ENCODE results near the gene CGREF1.

CGREF1 gene

DNA sequence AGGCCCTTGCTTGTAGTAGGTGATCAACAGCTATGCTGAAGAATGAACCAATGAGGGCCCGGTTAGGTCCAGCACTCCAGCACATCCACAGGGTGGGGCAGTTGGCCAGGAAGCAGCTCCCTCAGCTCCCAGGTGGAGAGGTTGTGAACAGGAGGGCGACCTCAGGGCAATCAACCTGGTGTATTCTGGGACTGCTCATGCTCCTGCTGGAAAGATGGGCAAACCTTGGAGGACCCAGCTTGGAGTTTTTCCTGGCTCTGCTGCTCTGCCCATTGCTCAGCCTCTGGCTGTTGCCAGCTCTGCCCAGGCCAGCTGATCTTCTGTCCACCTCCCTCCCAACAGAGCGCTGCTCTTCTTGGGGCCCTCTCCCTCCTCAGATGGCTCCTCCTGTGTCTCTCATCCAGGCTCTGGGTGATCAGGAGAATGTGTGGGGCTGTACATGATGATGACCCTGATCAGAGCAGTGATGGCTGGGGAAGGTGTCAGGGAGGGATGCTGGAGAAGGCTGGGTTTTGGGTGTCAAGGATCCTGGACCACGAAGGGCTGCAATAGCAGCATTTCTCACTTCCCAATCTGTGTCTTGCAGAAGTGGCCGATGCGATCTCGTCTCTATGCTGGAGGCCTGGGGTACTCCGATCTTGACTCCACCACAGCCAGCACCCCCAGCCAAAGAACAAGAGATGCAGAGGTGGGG is 33.3 kb upstream of the CGREF1 start:
- Histone ChIP-seq H3K9me3 (ENCODE audit: control insufficient read depth, insufficient read depth, low read length) (no peaks in the 10 kb centered on the region), H3K79me2 (ENCODE audit: control insufficient read depth, low read length) (no peaks in the 10 kb centered on the region), H3F3A (ENCODE audit: control insufficient read depth, insufficient read depth) (no peaks in the 10 kb centered on the region), H3K4me2 (ENCODE audit: low read length) (no peak overlapping the region), H4K20me1 (ENCODE audit: control insufficient read depth, insufficient read depth, low read depth, low read length) (no peaks in the 10 kb centered on the region), H3K27me3 (ENCODE audit: control insufficient read depth, low read length) (no peaks in the 10 kb centered on the region), H3K36me3 (ENCODE audit: control insufficient read depth, low read length) (no peaks in the 10 kb centered on the region), H3K4me3 (ENCODE audit: low read length) (no peak overlapping the region), H3K4me1 (ENCODE audit: control insufficient read depth, low read length) (no peaks in the 10 kb centered on the region), H3K27ac (ENCODE audit: low read depth, low read length) (no peak overlapping the region), H3K9me2 (replicated peaks; ENCODE audit: control insufficient read depth, low read length) (no peaks in the 10 kb centered on the region)
- TF ChIP-seq, protein P1, sequence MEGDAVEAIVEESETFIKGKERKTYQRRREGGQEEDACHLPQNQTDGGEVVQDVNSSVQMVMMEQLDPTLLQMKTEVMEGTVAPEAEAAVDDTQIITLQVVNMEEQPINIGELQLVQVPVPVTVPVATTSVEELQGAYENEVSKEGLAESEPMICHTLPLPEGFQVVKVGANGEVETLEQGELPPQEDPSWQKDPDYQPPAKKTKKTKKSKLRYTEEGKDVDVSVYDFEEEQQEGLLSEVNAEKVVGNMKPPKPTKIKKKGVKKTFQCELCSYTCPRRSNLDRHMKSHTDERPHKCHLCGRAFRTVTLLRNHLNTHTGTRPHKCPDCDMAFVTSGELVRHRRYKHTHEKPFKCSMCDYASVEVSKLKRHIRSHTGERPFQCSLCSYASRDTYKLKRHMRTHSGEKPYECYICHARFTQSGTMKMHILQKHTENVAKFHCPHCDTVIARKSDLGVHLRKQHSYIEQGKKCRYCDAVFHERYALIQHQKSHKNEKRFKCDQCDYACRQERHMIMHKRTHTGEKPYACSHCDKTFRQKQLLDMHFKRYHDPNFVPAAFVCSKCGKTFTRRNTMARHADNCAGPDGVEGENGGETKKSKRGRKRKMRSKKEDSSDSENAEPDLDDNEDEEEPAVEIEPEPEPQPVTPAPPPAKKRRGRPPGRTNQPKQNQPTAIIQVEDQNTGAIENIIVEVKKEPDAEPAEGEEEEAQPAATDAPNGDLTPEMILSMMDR (IDR thresholded peaks at IDR 0.05; ENCODE audit: low read depth, low read length, poor library complexity, severe bottlenecking) = no peak
- no peak for TF ChIP-seq EZH2phosphoT487 (IDR thresholded peaks at IDR 0.05; ENCODE audit: borderline replicate concordance, low read length)

DNA sequence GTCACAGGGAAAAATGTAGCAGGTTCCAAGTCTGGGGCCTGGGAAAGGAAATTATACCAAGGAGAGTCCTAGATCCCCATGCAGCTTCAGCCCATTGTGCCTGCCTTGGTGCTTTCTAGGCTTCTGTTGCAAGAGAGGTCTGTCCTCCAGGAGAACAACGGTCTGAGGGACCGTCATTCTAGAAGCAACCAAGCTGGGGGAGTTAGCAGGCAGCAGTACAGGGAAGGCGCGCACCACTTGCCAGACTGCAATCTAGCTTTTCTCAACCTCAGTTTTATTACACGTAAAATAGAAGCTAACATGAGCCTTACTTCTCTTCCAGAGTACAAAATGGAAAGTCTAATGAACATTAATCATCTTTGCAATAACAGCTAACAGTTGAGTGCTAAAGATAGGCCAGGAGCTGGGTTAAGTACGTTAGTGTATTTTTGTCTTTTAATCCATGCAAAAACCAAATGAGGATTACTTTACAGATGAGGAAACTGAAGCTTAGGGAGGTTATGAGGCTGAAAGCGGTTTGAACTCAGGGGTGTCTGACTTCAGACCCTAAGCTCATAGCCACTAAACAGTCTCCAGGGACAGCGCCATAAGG is 31.8 kb upstream of the CGREF1 start:
- Histone ChIP-seq H3K4me3 (ENCODE audit: low read length) (no peak overlapping the region), H3K4me1 (ENCODE audit: control insufficient read depth, low read length) (no peaks in the 10 kb centered on the region), H3K9me3 (ENCODE audit: control insufficient read depth, insufficient read depth, low read length) (no peaks in the 10 kb centered on the region), H3K4me2 (ENCODE audit: low read length) (no peak overlapping the region), H3K79me2 (ENCODE audit: control insufficient read depth, low read length) (no peaks in the 10 kb centered on the region), H3F3A (ENCODE audit: control insufficient read depth, insufficient read depth) (no peaks in the 10 kb centered on the region), H3K9me2 (replicated peaks; ENCODE audit: control insufficient read depth, low read length) (no peaks in the 10 kb centered on the region), H3K36me3 (ENCODE audit: control insufficient read depth, low read length) (no peaks in the 10 kb centered on the region), H3K27me3 (ENCODE audit: control insufficient read depth, low read length) (peaks cover under 1% of the 10 kb centered on the region; the same call in 1 of the 2 replicates), H3K27ac (ENCODE audit: low read depth, low read length) (no peak overlapping the region), H4K20me1 (ENCODE audit: control insufficient read depth, insufficient read depth, low read depth, low read length) (no peaks in the 10 kb centered on the region)
- TF ChIP-seq EZH2phosphoT487 (IDR thresholded peaks at IDR 0.05; ENCODE audit: borderline replicate concordance, low read length) = no peak
- TF ChIP-seq, protein P1 (IDR thresholded peaks at IDR 0.05; ENCODE audit: low read depth, low read length, poor library complexity, severe bottlenecking) = no peak

DNA sequence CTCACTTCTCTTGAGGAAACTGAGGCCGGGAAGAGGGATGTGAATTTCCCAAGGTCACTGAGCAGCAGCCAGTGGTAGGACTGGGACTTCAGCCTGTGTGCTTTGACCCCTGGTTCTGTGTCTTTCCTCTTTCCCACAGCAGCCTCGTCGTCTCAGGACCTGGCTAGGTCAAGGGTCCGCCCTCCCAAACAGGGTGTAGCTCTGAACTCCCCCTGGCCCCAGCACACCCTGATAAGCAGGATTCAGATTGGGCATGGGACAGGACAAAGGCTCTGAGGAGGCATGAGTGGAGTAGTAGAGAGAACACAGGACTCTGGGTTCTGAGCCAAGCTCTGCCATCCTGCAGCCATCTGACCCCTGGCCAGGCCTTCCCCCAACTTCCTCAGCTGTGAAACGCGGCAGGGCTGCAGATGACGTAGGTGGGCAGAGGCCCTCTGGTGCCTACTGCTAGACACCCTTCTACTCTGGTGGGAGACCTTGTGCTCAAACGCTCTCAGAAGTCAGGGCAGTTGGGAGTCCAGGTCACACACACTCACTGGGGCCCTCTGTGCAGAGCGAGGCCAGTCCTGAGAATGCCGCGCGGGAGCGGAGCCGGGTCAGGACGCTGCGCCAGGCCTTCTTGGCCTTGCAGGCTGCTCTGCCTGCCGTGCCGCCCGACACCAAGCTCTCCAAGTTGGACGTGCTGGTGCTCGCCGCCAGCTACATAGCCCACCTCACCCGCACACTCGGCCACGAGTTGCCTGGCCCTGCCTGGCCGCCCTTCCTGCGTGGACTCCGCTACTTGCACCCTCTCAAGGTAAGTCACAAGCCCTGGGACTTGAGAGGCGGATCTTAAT is 30.9 kb upstream of the CGREF1 start:
- Histone ChIP-seq H3K4me1 (ENCODE audit: control insufficient read depth, low read length) (no peaks in the 10 kb centered on the region), H3K4me2 (ENCODE audit: low read length) (no peak overlapping the region), H3K27ac (ENCODE audit: low read depth, low read length) (no peak overlapping the region), H3K9me3 (ENCODE audit: control insufficient read depth, insufficient read depth, low read length) (no peaks in the 10 kb centered on the region), H3K27me3 (ENCODE audit: control insufficient read depth, low read length) (peaks cover 4% of the 10 kb centered on the region; the same call in 1 of the 2 replicates), H3K9me2 (replicated peaks; ENCODE audit: control insufficient read depth, low read length) (no peaks in the 10 kb centered on the region), H3K79me2 (ENCODE audit: control insufficient read depth, low read length) (no peaks in the 10 kb centered on the region), H3F3A (ENCODE audit: control insufficient read depth, insufficient read depth) (no peaks in the 10 kb centered on the region), H3K36me3 (ENCODE audit: control insufficient read depth, low read length) (no peaks in the 10 kb centered on the region), H3K4me3 (ENCODE audit: low read length) (no peak overlapping the region), H4K20me1 (ENCODE audit: control insufficient read depth, insufficient read depth, low read depth, low read length) (no peaks in the 10 kb centered on the region)
- TF ChIP-seq, protein P1 (IDR thresholded peaks at IDR 0.05; ENCODE audit: low read depth, low read length, poor library complexity, severe bottlenecking) = no peak
- TF ChIP-seq EZH2phosphoT487 (IDR thresholded peaks at IDR 0.05; ENCODE audit: borderline replicate concordance, low read length) = no peak
